GM19395 (cell line): ENCODE measurements around the gene SGSH.

ENCODE experiments used
- ATAC-seq: cut with Tn5 transposase; IDR thresholded peaks from one replicate; pipeline ENCODE4 v1.9.1; 2021; ENCODE audit warnings: mild to moderate bottlenecking, moderate library complexity; ENCODE audit not compliant: unreplicated experiment

SGSH gene

GRCh38 chr17:80187090-80187489, 33.0 kb downstream of the SGSH start:
- no peak for ATAC-seq

- ATAC-seq: no peak
Observed at GRCh38 chr17:80185968-80186367, 34.2 kb downstream of the SGSH start.

GRCh38 chr17:80184423-80184714, 35.8 kb downstream of the SGSH start:
- ATAC-seq: no peak

GRCh38 chr17:80183581-80184422, 36.3 kb downstream of the SGSH start:
- ATAC-seq: no peak

- ATAC-seq: no peak
Observed at GRCh38 chr17:80182845-80183223, 37.3 kb downstream of the SGSH start.

- no peak for ATAC-seq
Observed at GRCh38 chr17:80182118-80182844, 37.9 kb downstream of the SGSH start.

GRCh38 chr17:80181431-80181830, 38.7 kb downstream of the SGSH start:
- no peak for ATAC-seq

- no peak for ATAC-seq
Observed at GRCh38 chr17:80180192-80180591, 39.9 kb downstream of the SGSH start.

- ATAC-seq: no peak
Observed at GRCh38 chr17:80177986-80178595, 42.0 kb downstream of the SGSH start.

- ATAC-seq: no peak
Observed at GRCh38 chr17:80176757-80177156, 43.4 kb downstream of the SGSH start.

- no peak for ATAC-seq
Observed at GRCh38 chr17:80173916-80174315, 46.2 kb downstream of the SGSH start.

GRCh38 chr17:80173126-80173525, 47.0 kb downstream of the SGSH start:
- ATAC-seq: no peak

GRCh38 chr17:80171681-80172080, 48.5 kb downstream of the SGSH start:
- ATAC-seq: no peak

GRCh38 chr17:80169784-80170500, 50.2 kb downstream of the SGSH start, which contains the start of gene CARD14:
TSS of gene CARD14 (plus strand) at chr17:80170030. CDS start at chr17:80181439, 11,409 bp downstream.
- ATAC-seq: no peak

GRCh38 chr17:80169107-80169506, 51.0 kb downstream of the SGSH start:
- ATAC-seq: no peak

GRCh38 chr17:80168371-80168770, 51.8 kb downstream of the SGSH start:
- ATAC-seq: no peak

- no peak for ATAC-seq
Observed at GRCh38 chr17:80166446-80166845, 53.7 kb downstream of the SGSH start.

GRCh38 chr17:80164185-80164584, 55.9 kb downstream of the SGSH start:
- no peak for ATAC-seq

- ATAC-seq: no peak
Observed at GRCh38 chr17:80163336-80163735, 56.8 kb downstream of the SGSH start.

- ATAC-seq: no peak
Observed at GRCh38 chr17:80160536-80160935, 59.6 kb downstream of the SGSH start.
